Measurements from ENCODE around the gene NISCH. TPM values are rescaled to one million over a fixed set of nuclear protein-coding genes. Genes with fewer than 3 reads are reported as not detected.

NISCH gene
- total RNA-seq, 1 experiment from 2014 or later = 85.0 TPM

DNA sequence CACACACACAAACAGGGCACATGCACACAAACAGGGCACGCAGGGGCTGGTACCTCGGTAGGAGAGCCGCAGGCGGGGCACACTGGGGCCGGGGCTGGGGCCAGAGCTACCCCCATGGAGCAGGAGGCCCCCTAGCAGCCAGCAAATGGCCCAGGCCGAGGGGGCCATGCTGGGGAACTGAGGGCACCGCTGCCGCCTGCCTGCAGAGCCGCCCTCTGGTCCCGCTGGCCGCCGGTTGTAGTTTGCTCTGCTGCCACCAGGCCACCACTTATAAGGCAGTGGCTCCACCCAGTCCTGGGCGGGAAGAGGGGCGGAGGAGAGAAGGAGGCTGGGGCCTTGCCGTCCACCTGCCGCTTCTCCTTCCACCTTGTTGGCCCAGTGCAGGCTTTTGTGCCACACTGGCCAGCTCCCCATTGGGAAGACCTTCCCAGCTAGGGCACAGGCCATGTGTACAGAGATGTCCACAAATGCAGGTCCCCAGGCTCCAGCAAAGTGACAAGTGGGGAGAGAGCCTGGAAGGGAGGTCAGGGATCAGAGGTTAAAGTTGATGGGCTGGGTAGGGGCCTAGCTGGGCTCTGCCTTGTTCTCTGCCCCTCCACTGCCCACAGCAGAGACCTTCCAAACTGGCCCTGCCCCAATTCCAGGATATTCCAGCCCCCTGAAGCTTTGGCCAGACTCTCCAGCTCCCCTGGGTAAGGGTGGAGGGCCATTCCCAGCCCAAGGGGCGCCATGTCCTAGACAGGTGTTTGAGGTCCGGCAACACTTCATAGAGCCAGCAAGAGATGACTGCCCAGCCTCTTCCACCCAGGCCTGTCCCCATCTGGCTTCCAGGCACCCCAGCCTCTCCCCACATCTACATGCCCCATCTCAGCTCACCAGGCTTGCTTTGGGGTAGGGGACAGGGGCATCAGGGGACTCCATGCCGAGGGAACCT lies 10.3 kb upstream of the NISCH start, which contains the start of gene SEMA3G:
SEMA3G (minus strand) TSS at position 244 of the 934 bp plus-strand sequence; CDS start at position 168, 76 bp downstream.
- Mint-ChIP-seq H3K36me3 (no peaks in the 10 kb centered on the region), H3K9me3 (no peaks in the 10 kb centered on the region), H3K27ac (no peak within 1 kb of the TSS), H3K27me3 (ENCODE audit: low read depth) (no peaks in the 10 kb centered on the region; the same call in 1 of the 2 replicates), H3K4me1 (peaks cover 11% of the 10 kb centered on the region; the same call in 1 of the 2 replicates), H3K4me3 (peak within 1 kb of the TSS; percentile 16; the same call in 1 of the 2 replicates)
- ChIA-PET CTCF (interaction anchor here (1.0 to 7.4 kb wide), 12 partner anchors 13 to 409 kb away, joined by 3 to 82 read pairs (median 5); no protein-coding TSS in a partner anchor), POLR2A (no interaction called here)
- DNase-seq (ENCODE audit: low spot score) (peak; percentile 83), ATAC-seq (peak; percentile 88)
- no peak for TF ChIP-seq ZNF671 (CRISPR knock-in tag; IDR thresholded peaks at IDR 0.05)
- TF ChIP-seq, protein P1, sequence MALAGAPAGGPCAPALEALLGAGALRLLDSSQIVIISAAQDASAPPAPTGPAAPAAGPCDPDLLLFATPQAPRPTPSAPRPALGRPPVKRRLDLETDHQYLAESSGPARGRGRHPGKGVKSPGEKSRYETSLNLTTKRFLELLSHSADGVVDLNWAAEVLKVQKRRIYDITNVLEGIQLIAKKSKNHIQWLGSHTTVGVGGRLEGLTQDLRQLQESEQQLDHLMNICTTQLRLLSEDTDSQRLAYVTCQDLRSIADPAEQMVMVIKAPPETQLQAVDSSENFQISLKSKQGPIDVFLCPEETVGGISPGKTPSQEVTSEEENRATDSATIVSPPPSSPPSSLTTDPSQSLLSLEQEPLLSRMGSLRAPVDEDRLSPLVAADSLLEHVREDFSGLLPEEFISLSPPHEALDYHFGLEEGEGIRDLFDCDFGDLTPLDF (CRISPR knock-in tag; IDR thresholded peaks at IDR 0.05) = no peak
- no peak for TF ChIP-seq PRRX2 (CRISPR knock-in tag; IDR thresholded peaks at IDR 0.05)
- TF ChIP-seq SP1 (CRISPR knock-in tag; conservative IDR thresholded peaks at IDR 0.05) = peak; percentile 89
- TF ChIP-seq NFYB (CRISPR knock-in tag; conservative IDR thresholded peaks at IDR 0.05; ENCODE audit: low read depth) = no peak
- TF ChIP-seq ELF4 (CRISPR knock-in tag; IDR thresholded peaks at IDR 0.05; ENCODE audit: low read depth) = no peak
- no peak for TF ChIP-seq ZNF416 (CRISPR knock-in tag; IDR thresholded peaks at IDR 0.05)
- TF ChIP-seq, protein P2, sequence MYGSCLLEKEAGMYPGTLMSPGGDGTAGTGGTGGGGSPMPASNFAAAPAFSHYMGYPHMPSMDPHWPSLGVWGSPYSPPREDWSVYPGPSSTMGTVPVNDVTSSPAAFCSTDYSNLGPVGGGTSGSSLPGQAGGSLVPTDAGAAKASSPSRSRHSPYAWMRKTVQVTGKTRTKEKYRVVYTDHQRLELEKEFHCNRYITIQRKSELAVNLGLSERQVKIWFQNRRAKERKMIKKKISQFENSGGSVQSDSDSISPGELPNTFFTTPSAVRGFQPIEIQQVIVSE (CRISPR knock-in tag; IDR thresholded peaks at IDR 0.05; ENCODE audit: borderline replicate concordance) = no peak
- TF ChIP-seq, protein P3, sequence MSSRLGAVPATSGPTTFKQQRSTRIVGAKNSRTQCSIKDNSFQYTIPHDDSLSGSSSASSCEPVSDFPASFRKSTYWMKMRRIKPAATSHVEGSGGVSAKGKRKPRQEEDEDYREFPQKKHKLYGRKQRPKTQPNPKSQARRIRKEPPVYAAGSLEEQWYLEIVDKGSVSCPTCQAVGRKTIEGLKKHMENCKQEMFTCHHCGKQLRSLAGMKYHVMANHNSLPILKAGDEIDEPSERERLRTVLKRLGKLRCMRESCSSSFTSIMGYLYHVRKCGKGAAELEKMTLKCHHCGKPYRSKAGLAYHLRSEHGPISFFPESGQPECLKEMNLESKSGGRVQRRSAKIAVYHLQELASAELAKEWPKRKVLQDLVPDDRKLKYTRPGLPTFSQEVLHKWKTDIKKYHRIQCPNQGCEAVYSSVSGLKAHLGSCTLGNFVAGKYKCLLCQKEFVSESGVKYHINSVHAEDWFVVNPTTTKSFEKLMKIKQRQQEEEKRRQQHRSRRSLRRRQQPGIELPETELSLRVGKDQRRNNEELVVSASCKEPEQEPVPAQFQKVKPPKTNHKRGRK (CRISPR knock-in tag; IDR thresholded peaks at IDR 0.05; ENCODE audit: borderline replicate concordance) = no peak
- TF ChIP-seq, protein P4, sequence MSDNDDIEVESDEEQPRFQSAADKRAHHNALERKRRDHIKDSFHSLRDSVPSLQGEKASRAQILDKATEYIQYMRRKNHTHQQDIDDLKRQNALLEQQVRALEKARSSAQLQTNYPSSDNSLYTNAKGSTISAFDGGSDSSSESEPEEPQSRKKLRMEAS (CRISPR knock-in tag; IDR thresholded peaks at IDR 0.05) = peak; percentile 61; the same call in 1 of the 2 replicates
- TF ChIP-seq ESRRA (CRISPR knock-in tag; IDR thresholded peaks at IDR 0.05; ENCODE audit: borderline replicate concordance) = no peak
- TF ChIP-seq ZNF121 (CRISPR knock-in tag; IDR thresholded peaks at IDR 0.05) = no peak
- TF ChIP-seq OVOL2 (CRISPR knock-in tag; IDR thresholded peaks at IDR 0.05; ENCODE audit: borderline replicate concordance) = no peak
- TF ChIP-seq, protein P5, sequence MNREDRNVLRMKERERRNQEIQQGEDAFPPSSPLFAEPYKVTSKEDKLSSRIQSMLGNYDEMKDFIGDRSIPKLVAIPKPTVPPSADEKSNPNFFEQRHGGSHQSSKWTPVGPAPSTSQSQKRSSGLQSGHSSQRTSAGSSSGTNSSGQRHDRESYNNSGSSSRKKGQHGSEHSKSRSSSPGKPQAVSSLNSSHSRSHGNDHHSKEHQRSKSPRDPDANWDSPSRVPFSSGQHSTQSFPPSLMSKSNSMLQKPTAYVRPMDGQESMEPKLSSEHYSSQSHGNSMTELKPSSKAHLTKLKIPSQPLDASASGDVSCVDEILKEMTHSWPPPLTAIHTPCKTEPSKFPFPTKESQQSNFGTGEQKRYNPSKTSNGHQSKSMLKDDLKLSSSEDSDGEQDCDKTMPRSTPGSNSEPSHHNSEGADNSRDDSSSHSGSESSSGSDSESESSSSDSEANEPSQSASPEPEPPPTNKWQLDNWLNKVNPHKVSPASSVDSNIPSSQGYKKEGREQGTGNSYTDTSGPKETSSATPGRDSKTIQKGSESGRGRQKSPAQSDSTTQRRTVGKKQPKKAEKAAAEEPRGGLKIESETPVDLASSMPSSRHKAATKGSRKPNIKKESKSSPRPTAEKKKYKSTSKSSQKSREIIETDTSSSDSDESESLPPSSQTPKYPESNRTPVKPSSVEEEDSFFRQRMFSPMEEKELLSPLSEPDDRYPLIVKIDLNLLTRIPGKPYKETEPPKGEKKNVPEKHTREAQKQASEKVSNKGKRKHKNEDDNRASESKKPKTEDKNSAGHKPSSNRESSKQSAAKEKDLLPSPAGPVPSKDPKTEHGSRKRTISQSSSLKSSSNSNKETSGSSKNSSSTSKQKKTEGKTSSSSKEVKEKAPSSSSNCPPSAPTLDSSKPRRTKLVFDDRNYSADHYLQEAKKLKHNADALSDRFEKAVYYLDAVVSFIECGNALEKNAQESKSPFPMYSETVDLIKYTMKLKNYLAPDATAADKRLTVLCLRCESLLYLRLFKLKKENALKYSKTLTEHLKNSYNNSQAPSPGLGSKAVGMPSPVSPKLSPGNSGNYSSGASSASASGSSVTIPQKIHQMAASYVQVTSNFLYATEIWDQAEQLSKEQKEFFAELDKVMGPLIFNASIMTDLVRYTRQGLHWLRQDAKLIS (CRISPR knock-in tag; IDR thresholded peaks at IDR 0.05; ENCODE audit: borderline replicate concordance) = no peak
- TF ChIP-seq KAT7 (CRISPR knock-in tag; IDR thresholded peaks at IDR 0.05; ENCODE audit: borderline replicate concordance) = no peak
- TF ChIP-seq, protein P6, sequence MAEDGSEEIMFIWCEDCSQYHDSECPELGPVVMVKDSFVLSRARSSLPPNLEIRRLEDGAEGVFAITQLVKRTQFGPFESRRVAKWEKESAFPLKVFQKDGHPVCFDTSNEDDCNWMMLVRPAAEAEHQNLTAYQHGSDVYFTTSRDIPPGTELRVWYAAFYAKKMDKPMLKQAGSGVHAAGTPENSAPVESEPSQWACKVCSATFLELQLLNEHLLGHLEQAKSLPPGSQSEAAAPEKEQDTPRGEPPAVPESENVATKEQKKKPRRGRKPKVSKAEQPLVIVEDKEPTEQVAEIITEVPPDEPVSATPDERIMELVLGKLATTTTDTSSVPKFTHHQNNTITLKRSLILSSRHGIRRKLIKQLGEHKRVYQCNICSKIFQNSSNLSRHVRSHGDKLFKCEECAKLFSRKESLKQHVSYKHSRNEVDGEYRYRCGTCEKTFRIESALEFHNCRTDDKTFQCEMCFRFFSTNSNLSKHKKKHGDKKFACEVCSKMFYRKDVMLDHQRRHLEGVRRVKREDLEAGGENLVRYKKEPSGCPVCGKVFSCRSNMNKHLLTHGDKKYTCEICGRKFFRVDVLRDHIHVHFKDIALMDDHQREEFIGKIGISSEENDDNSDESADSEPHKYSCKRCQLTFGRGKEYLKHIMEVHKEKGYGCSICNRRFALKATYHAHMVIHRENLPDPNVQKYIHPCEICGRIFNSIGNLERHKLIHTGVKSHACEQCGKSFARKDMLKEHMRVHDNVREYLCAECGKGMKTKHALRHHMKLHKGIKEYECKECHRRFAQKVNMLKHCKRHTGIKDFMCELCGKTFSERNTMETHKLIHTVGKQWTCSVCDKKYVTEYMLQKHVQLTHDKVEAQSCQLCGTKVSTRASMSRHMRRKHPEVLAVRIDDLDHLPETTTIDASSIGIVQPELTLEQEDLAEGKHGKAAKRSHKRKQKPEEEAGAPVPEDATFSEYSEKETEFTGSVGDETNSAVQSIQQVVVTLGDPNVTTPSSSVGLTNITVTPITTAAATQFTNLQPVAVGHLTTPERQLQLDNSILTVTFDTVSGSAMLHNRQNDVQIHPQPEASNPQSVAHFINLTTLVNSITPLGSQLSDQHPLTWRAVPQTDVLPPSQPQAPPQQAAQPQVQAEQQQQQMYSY (CRISPR knock-in tag; IDR thresholded peaks at IDR 0.05) = no peak
- no peak for TF ChIP-seq TEAD4 (CRISPR knock-in tag; IDR thresholded peaks at IDR 0.05)
- no peak for TF ChIP-seq FOXJ3 (CRISPR knock-in tag; IDR thresholded peaks at IDR 0.05; ENCODE audit: borderline replicate concordance)
- TF ChIP-seq ETV6 (CRISPR knock-in tag; IDR thresholded peaks at IDR 0.05) = no peak
- no peak for TF ChIP-seq ZNF263 (CRISPR knock-in tag; IDR thresholded peaks at IDR 0.05; ENCODE audit: low read depth)
- no peak for TF ChIP-seq ZNF396 (CRISPR knock-in tag; IDR thresholded peaks at IDR 0.05; ENCODE audit: borderline replicate concordance)
- TF ChIP-seq MYBL2 (CRISPR knock-in tag; IDR thresholded peaks at IDR 0.05) = no peak
- TF ChIP-seq NFE2L1 (CRISPR knock-in tag; IDR thresholded peaks at IDR 0.05) = no peak
- TF ChIP-seq, protein P7, sequence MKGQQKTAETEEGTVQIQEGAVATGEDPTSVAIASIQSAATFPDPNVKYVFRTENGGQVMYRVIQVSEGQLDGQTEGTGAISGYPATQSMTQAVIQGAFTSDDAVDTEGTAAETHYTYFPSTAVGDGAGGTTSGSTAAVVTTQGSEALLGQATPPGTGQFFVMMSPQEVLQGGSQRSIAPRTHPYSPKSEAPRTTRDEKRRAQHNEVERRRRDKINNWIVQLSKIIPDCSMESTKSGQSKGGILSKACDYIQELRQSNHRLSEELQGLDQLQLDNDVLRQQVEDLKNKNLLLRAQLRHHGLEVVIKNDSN (CRISPR knock-in tag; IDR thresholded peaks at IDR 0.05) = no peak
- TF ChIP-seq ZNF219 (CRISPR knock-in tag; IDR thresholded peaks at IDR 0.05; ENCODE audit: borderline replicate concordance) = no peak
